HG02642 (cell line): ENCODE measurements around the gene CCL1.
"Not testable (repeated sequence)": the region's sequence is repeated elsewhere in the genome, so short reads cannot be mapped to it uniquely, and the experiment has no call there.

Source experiments
- ATAC-seq: cut with Tn5 transposase; IDR thresholded peaks from one replicate; pipeline ENCODE4 v1.9.1; 2021; ENCODE audit warnings: mild to moderate bottlenecking; ENCODE audit not compliant: unreplicated experiment, poor library complexity

Gene CCL1

DNA sequence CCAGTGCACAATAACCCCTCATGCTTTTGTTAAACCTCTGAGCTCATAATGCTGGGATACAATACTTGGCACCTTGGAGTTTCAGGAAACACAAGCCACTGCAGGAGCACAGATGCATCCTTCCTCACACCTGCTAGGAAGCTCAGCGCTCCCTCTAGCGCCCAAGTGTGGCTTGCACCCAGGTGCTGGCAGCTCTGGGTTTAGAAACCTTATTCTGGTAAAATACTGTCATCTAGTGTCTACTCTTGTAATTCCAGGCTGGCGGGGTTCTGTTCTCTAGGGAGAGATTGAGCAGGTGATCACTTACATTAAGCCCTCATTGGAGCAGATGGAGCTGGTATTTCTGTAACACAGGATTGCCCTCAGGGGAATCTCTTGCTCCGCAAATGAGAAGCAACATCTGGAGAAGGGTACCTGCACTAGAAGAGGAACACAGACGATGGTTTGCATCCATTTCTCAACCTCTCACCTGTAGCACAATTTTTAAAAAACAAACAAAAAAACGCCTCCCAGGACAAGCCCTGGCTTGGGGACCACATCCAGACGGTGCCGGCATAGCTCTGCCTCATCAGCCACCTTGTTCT is 1.5 kb downstream of the CCL1 start:
- peak; percentile 75 for ATAC-seq

DNA sequence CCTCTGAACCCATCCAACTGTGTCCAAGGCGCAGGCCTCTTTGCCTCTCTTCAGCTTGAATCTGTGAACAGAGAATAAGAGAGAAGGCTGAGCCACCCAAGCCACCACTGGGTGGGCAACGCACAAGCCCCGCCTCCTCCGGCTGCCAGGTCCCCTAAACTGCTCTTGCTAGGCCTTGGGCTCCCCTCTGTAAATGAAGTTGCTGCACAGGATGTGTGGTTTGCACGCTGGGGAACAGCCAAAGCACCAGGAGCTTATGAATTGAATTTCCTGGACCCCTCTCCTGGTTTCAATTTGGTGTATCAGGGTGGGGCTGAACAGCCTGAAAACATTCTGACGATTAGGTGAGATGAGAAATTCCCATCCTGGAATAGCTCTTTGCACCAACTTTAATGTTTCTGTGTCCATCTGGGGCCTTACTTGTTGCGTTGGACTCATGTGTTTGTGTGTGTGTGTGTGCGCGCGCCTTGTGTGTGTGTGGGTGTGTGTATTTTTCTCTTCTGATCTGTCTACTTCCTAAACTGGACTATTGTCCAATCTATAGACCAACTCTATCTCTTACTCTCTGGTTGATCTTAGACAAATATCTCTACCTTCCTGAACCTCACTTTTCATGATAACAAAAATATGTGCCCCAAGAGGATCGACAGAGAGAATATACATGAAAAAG is 2.3 kb downstream of the CCL1 start:
- ATAC-seq, result no peak

DNA sequence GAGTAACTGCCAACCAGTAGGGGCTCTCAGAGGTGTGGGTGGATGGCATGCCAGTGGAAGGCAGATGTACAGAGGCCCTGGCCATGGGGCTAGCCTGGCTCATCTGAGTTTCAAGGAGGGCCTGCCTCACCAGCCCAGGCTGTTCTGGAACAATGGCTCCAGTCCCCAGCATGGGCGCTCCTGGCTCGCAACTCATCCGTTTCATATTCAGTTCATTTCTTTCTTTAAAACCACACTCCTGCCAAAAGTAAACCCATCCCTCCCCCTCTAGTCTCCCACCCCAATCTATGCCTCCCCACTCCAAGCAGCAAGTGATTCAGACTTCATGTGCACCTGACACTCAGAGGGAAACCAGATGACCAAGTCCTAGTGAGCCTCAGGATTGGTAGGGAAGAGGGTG is 4.4 kb downstream of the CCL1 start:
- ATAC-seq, result no peak

DNA sequence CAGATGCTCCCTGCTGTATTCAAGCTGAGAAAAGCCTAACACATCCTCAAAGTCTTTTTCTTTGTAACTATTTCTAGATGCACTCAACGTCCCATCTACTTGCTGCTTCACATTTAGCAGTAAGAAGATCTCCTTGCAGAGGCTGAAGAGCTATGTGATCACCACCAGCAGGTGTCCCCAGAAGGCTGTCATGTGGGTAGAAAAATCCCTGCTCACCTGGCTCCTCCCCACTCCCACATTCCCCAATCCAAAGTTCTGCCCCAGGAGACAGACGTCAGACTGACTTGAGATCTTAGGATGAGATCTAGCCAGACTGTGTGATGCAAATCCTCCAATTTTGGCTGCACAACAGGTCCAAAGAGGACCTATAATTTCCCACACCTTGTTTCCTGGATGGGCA is 5.6 kb downstream of the CCL1 start:
- ATAC-seq, result no peak

DNA sequence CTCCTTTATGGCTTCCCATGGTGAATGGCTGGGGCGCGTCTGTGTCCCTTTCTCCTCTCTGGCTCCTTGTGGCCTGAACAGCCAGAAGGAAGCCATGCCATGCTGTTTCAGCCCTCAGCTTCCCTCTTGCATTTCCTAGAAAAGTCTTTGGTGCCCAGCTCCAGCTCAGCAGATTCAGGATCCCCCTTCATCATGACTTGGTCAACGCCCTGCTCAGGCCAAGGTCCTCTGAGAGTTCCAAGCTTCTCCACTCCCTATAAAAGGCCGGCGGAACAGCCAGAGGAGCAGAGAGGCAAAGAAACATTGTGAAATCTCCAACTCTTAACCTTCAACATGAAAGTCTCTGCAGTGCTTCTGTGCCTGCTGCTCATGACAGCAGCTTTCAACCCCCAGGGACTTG is 6.8 kb downstream of the CCL1 start, which contains the start of gene CCL13:
CCL13 (plus strand) TSS at position 287 of the 400 bp plus-strand sequence; CDS start at position 334, 47 bp downstream.
- no peak for ATAC-seq

DNA sequence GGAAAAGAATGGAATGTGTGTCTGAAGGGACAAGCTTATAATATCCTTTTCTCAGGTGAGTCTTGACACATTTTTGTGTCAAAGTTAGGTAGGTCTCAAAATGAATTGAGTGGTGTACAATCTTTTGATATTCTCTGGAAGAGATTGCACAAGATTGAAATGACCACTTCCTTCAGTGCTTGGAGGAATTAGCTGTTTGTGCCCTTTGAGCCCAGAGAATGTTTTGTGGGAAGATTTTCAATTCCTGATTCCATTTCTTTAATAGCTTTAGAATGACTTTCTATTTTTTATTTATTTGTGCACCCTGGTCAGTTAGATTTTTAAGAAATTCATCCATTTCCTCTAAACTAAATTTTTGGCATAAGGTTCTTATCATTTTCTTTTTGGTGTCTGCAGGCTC is 8.4 kb downstream of the CCL1 start:
- ATAC-seq, result no peak

DNA sequence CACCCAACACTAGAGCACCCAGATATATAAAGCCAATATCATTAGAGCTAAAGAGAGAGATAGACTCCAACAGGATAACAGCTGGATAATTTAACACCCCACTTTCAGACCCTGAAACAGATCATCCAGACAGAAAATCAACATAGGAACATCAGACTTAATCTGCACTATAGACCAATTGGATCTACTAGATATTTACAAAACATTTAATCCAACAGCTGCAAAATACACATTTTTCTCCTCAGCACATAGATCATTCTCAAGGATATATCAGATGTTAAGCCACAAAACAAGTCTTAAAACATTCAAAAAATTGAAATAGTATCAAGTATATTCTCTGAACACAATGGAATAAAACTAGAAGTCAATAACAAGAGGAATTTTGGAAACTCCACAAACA is 10.8 kb downstream of the CCL1 start:
- no peak for ATAC-seq

DNA sequence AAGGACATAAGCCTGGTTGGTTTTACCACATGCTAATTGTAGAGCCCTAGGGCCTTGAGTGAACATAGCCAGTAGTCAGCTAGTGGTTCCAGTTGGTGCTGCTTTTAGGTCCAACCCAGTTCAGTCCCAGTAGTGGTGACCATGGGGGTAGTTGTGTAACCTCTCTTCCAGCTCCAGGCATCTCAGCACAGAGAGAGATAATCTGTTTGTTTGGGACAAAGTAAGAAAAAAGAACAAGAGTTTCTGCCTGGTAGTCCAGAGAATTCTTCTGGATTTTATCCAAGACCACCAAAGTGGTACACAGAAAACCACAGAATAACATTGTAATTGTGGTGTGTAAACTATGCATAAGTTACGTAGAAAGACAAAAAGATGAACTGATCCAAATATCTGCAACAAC is 11.9 kb downstream of the CCL1 start:
- no peak for ATAC-seq

DNA sequence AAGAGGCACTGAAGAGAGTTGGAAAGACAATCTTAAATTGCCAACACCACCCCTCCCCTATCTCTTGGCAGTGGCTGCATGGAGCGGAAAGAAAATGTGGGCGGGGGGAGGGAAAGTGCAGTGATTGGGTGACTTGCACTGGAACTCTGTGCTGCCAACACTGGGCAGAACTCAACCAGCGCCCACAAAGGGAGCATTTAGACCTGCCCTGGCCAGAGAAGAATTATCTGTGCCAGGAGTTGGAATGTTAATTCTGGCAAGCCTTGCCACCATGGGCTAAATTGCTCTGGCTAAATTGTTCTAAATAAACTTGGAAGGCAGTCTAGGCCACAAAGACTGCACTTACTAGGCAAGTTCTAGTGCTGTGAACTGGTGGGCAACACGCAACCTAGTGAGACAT is 13.3 kb downstream of the CCL1 start:
- ATAC-seq, result no peak

DNA sequence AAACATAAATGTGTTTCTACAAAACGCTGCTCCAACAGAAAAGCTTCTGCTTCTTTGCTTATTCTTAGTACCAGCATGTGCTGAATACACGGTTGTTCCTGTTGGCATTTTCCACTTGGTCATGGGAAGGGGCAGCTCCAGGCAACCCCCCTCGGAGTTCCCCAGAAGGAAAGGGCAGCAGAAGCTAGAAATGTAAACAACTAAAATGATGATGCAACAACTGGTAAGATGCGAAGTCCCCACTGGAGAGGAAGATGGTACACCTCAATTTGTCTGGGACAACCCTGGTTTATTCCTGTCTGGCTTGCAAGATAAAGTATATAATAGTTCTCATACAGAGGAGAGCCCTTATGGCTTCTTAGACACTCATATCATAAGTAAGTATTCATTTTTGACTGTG is 16.0 kb downstream of the CCL1 start:
- ATAC-seq, result no peak

DNA sequence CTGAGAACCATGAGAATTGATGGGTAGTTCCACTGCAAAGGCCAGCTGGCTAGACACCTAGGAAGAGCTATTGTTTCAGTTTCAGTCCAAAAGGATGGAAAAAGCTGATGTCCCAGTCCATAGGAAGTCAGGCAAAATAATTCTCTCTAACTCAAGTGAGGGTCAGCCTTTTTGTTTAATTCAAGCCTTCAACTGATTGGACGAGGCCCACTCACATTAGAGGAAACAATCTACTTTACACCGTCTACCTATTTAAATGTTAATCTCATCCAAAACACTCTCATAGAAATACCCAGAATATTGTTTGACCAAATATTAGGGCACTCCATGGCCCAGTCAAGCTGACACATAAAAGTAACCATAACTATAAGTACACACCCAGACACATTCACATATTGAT is 21.1 kb downstream of the CCL1 start:
- no peak for ATAC-seq

DNA sequence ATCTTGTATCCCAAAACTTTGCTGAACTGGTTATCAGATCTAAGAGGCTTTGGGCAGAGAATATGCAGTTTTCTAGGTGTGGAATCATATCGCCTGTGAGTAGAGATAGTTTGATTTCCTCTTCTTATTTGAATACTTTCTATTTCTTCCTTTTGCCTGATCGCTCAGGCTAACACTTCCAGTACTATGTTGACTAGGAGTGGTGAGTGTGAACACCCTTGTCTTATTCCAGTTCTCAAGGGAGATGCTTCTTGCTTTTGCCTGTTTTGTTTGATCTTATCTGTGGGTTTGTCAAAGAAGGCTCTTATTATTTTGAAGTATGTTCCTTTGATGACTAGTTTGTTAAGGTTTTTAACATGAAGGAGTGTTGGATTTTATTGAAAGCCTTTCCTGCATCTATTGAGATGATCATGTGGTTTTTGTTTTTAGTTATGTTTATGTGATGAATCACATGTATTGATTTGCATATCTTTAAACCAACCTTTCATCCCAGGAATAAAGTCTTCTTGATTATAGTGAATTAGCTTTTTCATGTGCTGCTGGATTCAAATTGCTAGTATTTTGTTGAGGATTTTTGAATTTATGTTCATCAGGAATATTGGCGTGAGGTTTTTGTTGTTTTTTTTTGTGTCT is 23.8 kb downstream of the CCL1 start:
- no peak for ATAC-seq

DNA sequence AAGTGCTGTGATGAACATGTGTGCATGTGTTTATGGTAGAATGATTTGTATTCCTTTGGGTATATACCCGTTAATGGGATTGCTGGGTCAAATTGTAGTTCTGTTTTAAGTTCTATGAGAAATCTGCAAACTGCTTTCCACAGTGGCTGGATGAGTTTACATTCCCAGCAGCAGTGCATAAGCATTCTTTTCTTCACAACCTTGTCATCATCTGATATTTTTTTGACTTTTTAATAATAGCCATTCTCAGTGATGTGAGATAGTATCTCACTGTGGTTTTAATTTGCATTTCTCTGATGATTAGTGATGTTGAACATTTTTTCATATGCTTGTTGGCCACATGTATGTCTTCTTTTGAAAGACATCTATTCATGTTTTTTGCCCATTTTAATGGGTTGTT is 25.3 kb downstream of the CCL1 start:
- ATAC-seq, result no peak

DNA sequence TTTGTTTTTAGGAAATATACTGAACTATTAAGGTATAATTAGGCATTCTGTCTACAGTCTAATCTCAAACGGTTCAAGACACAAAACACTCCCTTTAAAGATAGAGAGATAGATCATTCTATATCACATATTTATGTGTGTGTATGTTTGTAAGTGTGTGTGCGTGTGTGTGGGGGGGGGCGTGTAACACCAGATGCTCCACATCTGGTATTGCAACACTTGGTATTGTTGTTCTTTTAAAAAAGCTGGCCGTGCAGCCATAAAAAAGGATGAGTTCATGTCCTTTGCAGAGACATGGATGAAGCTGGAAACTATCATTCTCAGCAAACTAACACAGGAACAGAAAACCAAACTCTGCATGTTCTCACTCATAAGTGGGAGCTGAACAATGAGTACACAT is 35.5 kb downstream of the CCL1 start:
- not testable (repeated sequence) for ATAC-seq

DNA sequence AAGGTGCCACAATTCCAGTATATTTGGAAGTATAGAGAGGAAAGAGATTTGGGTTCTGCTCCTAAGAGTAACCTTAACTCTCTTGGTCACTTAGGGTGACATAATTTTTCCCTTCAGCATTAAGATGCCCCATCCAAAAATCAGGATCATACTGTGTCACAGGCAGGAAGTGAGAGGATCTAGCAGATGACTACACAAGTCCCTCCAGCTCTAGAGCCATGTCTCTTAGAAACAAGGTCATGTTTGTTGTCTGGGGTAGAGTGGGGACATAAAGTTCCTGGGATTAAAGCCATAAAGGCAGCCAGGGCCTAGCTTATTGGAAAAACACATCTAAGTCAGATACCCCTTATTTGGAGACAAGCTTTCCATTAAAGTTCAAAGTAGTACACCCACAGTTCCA is 41.1 kb downstream of the CCL1 start:
- no peak for ATAC-seq

DNA sequence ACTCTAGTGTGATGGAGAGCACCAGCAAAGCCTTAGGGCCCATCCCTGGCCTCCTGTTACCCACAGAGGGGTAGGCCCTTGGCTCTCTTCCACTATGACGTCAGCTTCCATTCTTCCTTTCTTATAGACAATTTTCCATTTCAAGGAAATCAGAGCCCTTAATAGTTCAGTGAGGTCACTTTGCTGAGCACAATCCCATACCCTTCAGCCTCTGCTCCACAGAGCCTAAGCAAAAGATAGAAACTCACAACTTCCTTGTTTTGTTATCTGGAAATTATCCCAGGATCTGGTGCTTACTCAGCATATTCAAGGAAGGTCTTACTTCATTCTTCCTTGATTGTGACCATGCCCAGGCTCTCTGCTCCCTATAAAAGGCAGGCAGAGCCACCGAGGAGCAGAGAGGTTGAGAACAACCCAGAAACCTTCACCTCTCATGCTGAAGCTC is 44.0 kb downstream of the CCL1 start, which contains the start of gene CCL8:
CCL8 (plus strand) TSS at position 397 of the 445 bp plus-strand sequence. CDS start 67 bp downstream, outside the sequence.
- ATAC-seq, result no peak

DNA sequence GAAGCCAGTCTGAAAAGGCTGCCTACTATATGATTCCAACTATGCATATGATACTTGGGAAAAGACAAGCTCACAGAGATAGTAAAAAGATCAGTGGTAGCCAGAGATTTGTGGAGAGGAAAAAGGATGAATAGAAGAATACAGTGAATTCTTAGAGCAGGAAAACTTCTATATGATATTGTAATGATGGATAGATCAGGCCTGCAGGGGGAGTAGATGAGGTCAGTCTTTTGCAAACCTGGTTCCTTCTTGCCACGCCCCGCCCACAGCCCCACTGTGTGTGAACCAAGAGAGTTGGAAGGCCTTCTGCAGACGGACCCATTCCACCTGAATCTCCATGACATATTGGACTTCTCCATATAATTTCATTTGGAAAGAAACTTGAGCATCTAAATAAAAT is 44.6 kb downstream of the CCL1 start:
- ATAC-seq, result no peak

DNA sequence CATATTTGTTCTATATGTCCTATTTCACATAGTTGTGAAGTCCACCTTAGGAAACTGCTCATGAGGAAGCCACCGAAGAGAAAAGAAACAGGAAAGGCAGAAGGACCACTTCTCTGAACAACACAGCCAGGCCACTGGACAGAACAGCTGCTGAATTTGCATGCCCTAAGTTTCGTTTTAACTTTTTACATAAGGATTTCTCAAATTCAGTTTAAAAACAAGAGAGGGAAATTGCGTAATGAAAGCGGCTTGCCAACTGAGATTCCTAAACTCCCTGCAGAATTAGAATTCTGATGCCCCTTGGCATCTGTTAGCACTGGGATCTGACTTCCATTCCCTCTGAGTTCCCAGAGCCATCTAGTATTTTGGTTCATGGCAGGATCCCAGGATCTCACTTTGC is 48.8 kb downstream of the CCL1 start:
- no peak for ATAC-seq

DNA sequence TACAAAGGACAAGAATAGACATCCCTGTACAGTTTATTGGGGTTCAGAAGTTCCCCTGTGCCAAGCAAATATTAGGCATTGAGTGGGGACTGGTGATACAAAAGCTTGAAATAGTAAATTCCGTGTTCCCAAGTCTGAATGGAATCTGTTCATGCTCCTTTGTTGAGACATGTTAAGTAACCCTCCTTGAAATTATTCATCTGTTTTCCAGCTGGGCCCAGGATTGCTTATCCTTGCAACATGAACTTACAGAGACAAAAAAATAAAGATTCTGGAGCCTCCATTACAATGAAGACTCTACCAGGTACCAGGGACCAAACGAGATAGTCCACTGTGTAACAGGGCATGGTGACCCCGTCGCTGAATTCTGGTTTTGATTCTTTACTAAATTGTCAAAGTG is 49.9 kb downstream of the CCL1 start:
- no peak for ATAC-seq

DNA sequence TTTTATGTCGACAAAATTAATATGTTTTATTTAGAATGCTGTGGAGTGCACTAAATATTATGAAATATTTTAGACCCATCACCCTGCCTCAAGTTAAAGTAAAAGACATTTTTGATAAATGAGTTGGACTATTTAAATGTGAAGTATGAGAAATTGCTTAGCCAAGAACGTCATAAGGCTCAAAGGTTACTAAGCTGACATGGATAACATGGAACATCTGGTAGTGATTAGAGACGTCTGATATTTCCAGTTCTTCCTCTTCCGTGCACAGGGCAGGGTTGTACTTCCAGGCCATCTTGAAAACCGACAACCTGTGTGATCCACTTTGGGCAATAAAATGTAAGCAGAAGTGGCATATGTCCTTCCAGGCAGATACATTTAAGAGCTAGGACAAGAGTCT is 51.0 kb downstream of the CCL1 start:
- ATAC-seq, result no peak

DNA sequence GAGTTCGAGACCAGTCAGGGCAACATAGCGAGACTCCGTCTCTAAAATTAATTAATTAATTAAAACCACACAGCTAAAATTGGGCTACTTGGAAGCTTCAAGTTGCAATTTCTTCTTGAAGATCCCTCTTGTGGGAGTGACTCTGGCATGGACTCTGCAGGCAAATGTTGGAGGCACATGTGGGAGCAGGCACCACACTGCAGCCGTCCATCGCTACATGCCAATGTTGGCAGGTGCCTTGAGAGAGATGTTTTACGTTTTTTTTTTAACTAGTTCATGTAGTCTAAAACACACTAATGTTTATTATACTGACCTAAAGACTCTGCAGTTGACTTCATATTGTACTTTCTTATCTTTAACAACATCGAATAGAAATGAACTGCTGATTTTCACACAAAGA is 51.7 kb downstream of the CCL1 start:
- ATAC-seq, result no peak
